ENCODE data around the gene BTRC. TPM values are rescaled to one million over a fixed set of nuclear protein-coding genes. Genes with fewer than 3 reads are reported as not detected.

The BTRC gene
- total RNA-seq, 1 donor from 2014 or later, result 31.0 TPM

DNA sequence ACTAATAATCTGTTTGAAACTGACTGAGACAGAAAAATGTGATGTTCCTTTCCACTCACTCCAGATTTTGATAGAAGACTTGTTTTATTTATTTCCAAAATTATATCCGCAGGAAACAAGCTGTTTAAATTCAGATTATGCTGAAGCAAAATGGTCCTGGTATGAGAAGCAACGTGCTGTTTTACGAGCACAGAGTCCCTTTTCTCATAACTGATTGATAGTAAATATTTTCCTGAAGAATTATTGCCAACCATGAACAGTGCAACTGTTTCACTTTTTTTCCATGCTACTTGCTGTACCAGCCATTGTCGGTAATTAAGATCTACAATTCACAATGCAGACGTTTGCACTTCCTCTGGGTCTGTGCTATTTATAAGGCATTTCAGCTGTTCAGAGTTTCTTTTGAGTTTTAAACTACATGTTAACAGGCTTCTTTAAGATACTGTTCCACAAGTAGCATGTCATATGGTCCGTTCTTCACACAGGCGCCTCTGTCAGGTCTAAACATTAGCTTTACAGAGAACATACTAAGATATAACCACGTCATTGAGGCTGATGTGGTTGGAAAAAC lies 130.3 kb downstream of the BTRC start:
- no peak for DNase-seq (ENCODE audit: low spot score)

DNA sequence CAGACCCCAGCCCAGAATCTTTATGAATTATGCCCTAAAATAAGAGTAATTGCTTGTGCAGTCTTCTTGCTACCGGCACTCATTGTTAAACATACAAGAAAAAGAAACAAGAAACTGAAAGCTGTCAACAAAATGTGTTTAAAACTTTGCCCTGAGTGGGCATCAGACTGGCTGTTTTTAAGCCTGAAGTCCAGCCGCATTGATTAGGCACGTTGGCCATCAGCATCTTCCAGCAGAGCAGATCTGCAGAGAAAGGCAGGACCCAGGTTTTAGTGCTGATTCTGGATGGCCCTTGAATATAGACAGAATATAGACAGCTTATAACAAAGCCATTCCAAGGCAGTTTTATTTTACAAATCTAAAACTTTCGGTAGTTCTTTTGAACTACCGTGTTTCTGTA lies 131.2 kb downstream of the BTRC start:
- DNase-seq (ENCODE audit: low spot score), result no peak

DNA sequence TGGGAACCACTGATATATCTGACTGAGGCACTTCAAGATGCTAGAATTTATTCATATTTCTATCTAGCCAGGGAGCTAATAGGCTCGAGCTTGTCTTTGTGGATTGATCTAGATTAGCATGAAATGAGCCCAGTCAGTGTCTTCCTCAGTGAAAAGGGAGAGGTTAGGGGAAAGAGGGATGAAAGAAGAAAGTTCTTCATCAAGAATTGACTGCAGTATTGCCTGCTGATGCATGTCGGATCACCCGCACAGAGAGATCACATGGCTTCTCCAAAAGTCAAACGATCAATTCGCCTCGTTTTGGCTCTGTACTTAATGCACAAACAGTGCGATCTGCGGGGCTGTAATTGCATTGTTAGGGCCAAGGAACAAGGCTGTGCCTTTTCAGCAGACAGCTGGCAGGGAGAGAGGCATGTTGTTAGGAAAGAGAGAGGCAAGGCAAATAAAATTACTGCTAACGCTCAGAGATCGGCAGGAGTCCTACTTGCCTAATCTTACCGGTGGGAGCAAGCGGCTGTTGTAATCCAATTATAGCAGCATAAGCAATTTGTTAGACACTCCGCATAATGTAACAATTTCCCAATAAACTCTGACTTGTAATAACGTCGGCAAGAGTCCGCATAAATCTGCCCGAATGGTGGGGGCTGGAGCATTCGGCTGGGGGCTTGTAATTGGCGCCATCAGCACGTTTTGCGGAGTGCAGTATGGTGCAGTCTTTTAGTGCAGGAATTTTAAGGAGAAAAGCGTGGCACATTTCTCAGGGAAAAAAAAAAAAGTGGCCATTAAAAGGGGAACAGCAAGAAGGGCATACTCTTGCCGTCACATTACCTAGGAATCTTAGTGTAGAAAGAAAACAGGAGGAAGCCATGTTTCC lies 132.0 kb downstream of the BTRC start:
- DNase-seq (ENCODE audit: low spot score), result peak; percentile 17

DNA sequence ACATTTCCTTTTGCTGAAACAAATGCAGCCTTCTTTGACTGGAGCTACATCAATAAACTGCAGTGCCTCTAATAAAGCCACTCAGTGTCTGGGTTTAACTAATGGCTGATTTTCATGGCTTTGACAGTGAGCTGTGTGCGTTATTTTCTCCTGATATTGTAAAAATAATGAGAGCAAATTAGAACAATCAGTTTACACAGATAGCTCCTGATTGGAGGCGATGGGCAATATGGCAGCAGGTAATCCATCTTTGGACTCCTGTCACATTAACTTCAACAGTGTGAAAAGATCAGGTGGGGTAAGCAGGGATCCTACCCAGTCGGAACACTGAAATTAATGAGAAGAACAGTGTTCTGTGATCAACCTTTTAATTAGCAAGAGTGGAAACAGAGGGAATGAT lies 133.4 kb downstream of the BTRC start:
- no peak for DNase-seq (ENCODE audit: low spot score)

DNA sequence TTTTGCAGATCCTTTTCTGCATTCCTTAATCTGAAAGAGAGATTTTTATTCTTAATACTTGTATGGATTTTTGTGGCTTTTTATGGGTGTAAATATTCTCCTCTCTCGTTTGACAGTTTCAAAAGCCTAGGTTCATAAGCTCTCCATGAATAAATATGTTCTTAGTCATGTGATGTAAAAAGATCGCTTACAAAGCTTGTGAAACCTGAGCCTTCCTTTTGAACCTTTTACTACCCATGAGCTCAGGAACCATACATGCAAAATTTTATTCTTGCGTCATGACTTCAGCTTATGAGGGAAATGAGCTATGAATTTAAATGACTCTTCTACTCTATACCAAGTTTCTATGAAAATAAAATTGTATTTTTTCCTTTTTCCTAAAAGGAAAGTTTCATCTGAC lies 135.4 kb downstream of the BTRC start:
- DNase-seq (ENCODE audit: low spot score), result no peak

DNA sequence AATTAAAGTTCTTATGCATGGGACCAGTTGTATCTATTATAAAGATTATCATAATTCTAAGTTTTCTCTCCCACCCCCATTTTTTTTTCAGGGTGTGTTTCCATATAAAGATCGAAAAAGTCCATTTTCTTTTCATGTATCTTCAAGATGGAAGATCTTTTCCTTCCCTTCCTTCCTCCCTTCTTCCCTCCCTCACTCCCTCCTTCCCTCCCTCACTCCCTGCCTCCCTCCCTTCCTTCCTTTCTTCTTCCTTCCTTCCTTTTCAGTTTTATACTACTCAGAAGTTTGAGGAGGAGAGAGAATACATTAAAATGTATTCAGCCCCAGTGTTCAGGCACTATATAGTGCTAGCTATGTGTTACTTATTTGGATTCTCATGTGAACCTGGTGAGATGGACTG lies 136.1 kb downstream of the BTRC start:
- DNase-seq (ENCODE audit: low spot score), result no peak

DNA sequence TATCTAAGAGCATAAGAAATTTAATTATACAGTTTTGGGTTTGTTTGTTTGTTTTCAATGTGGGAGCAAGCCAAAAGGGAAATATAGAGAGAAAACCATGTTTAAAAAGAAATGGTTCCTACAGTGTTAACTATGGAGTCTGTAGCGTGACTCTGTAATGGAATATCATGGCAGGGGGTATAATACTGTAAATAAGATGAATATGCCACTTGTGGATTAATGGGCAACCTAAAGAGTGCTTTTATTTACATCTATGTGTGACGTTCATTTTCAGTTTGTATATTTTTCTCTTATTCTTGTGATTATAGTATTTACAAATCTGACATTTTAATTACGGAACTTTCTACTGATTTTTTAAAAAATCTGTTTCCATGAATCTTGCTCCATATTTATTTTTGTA lies 138.2 kb downstream of the BTRC start:
- DNase-seq (ENCODE audit: low spot score), result no peak

DNA sequence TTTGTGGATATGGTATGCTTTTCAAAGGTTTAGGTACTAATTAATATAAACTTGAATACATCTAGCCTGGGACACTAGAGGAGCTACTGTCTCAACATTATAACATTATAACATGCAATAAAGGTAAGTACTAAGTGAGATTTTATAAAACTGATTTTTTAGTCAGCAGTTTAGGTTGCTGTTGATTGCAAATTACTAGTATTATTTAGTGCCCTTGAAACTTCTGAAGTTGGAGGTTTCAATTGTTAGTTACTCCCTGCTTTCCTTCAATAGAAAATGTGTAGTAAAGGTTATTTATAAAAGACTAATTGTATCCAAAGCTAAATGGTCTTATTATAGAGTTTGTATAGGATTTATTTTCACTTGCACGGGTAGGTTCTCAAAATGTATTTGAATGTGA lies 138.8 kb downstream of the BTRC start:
- DNase-seq (ENCODE audit: low spot score), result no peak

DNA sequence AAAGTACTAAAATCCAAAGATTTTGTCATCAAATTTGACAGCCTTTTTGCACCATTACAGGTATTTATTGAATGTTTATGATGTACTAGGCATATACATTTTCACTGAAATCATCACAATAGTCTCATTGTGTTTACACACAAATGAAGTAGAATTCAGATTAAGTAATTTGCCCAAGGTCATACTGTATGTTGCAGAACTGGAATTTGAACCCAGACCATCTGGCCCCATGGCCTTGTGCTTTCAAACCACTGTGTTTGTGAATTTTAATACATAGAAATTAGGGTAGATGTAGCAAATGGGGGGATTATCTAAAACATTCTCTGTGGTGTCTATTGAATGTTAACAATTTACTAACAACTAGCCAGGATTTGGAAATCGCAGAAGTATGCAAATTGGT lies 139.3 kb downstream of the BTRC start:
- DNase-seq (ENCODE audit: low spot score), result no peak

DNA sequence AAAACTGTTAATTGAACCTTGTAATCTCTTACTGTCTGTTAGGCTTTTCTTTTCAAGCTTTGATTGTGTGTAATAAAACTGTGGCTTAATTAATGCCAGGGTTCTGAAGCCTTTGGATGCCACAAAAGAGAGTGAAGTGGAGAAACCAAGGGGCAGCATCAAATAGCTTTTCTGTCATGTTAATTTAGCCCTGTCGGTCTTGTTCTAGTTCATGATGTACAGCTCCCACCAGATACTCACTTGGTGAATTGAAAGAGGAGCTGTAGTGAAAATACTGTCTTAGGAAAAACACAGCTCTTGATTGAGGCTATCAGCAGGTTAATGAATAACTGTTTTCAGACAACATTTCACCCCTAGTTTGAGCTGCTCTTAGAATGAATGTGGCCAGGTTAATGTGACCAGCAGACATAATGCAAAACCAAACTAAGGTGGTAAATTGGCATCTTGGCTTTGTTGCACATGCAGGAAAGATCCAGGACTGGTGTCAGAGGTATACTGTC lies 139.9 kb downstream of the BTRC start:
- no peak for DNase-seq (ENCODE audit: low spot score)

DNA sequence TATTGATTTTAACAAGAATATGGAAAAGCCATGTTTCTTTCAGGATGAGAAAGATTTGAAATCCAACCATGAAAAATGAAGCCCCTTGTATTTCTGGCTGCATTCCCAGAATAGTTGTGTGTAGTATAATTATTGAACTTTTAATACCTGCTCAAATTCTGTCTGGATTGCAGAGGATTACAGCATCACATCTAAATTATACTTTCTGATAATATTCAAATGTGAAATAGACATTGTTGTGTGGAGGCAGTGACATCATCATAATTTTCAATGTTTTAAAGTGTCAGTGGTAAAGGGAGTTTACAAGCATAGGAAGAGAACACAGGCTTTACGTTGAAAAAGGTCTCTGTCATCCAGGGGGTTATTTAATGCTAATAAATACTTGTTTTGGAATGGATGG lies 140.7 kb downstream of the BTRC start:
- DNase-seq (ENCODE audit: low spot score), result no peak

DNA sequence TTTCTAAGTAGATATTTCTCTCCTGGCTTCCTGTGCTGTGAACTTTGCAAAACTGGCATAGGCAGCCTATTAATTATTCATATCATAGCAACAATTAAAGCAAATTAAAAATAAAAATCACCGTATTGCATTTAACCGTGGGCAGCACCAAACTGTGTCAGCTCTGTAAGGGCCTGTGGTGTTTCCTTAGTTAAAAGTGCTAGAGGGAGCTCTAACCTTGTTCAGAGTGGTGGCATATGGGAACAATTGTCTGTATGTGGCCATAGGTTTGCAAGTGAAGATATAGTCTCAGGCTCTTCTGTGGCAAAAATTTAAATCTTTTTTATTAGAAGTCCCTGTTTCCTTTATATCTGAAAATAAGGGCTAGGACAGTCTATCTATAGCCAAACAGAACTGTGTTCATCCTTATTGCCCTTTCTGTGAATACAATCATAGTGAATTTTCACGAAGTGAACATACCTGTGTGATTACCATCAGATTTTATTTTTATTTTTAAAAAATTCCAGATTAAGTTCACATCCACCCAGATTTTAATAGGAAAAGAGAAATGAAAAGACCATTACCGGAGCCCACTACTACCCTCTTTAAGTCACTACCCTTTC lies 141.5 kb downstream of the BTRC start:
- DNase-seq (ENCODE audit: low spot score), result no peak

DNA sequence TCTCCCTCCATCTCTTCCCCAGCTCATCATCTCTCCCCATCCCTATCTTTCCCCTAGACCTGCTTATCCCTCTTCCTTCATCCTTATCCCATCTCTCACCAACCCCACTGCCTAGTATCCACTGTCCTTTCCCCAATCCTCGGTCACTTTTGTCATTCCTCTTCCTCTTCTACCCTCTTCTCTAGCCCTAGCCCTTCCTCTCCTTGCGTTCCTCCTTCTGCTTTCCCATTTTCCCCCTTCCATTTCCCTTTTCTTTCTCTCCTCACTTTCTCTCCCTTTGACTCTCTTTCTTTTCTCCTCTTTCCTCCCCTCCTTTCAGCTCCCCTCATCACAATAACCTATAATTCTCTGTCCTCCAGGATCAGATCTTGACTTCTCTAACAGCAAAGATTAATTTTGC lies 150.5 kb downstream of the BTRC start:
- DNase-seq (ENCODE audit: low spot score), result no peak

DNA sequence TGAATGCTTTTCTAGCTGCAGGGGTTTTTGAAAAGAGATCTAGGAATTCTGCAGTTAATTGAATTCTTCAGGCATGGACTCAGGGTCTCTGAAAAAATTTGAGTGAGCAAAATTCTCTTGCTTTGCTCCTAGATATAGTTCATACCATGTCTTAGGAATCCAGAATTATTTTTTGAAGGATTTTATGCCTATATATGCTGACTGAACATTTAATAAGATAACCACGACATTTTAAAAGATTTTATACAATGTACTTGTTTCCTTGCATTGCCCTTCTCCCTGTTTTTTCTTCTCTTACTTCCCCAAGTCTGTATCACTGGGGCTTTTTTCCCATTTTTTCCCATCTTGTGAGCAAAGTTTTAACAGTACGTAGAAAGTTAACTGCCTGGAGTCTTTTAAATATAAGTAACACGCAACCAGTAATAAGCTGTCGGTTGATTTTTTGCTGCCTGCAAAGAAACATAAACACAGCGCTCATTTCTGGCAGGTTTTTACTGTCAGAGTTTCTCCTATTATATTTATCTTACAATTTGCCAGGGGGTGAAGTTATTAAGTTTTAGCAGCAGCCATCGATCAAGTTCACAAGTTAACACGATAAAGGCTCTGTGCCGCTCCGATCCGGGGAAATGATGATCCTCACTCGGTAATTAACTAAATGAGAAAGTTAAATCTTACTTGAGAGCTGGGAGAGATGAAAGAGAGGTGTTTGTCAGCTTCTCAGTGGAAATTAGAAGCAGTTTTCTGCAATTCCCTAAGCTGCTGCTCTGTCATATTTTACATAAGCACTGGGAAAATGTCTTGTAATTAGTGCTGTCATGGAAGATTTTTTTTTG lies 153.1 kb downstream of the BTRC start:
- DNase-seq (ENCODE audit: low spot score), result no peak

DNA sequence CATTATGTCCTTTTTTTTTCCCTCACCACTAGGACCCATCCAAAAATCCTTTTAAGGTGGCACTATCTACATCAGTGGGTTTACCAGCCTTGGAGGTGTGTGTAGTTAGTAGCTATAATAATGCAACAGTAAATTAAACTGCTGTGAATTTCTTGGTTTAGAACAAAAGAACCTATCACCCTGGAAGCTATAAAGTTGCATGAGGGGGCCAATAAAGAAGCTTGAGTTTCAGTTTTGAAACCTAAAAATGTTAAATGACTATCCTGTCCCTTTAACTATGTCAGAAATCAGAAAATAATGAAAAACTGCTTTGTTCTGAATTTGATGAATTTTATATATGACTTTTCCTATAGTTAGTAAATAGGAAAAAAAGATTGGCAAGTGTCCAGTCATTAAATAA lies 153.9 kb downstream of the BTRC start:
- DNase-seq (ENCODE audit: low spot score), result no peak

DNA sequence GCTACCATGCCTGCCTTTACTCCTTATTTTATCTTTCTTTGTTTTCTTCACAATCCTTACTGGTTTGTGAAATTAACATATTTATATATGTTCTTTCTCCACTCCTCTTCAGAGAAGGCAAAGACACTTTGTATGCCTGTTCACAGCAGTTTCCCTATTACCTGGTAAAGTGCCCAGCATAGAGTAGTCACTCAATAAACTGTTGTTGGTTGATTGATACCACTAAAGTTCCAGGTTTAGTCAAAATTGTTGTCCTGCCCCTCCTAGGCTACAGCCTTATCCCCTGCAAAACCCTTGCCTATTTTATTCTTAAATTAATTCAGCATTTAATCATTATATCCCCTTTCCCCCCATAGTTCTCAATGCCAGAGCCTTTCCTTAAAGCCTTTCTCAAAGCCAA lies 158.0 kb downstream of the BTRC start:
- no peak for DNase-seq (ENCODE audit: low spot score)

DNA sequence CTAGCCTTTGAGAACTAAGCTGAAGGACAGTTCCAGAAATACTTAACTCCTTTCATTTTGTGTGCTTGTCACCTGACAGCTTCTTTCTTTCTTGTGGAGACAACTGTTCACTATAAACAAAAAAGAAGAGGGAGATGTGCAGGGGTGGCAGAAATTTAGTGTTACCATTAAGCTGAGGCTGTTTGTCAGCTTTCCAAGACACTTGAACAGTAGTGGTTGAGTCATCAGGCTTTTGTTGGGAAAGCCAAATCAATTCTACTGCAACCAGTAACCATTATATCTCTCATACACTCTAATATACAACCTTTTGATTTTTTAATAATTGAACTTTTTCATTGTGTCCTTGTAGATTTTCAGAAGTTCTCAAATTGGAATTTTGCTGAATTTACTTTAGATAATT lies 158.8 kb downstream of the BTRC start:
- DNase-seq (ENCODE audit: low spot score), result no peak

DNA sequence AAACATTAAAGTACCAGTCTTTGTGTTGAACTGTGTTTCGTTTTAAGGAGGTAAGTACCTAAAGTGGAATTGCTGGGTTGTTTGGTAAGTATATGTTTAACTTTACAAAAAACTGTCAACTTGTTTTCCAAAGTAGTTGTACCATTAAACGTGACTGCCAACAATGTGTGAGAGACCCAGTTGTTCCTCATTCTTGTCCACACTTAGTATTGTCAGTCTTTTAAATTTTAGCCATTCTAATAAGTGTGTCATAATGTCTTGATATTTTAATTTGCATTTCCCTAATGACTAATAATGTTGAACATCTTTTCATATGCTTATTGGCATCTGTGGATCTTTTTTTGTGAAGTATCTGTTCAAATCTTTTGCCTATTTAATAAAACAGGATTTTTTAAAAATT lies 159.8 kb downstream of the BTRC start:
- DNase-seq (ENCODE audit: low spot score), result no peak

DNA sequence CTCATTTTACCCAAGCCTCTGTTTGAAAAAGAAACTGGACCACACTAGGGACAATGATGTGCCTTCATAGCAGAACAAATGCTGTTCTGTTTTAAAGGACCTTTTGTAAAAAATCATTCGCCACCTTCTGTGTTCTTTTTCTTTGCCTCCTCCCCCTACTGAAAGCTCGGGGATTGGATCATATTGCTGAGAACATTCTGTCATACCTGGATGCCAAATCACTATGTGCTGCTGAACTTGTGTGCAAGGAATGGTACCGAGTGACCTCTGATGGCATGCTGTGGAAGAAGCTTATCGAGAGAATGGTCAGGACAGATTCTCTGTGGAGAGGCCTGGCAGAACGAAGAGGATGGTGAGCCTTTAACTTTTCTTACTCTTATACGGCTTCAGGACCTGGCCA lies 171.9 kb downstream of the BTRC start:
- no peak for DNase-seq (ENCODE audit: low spot score)

DNA sequence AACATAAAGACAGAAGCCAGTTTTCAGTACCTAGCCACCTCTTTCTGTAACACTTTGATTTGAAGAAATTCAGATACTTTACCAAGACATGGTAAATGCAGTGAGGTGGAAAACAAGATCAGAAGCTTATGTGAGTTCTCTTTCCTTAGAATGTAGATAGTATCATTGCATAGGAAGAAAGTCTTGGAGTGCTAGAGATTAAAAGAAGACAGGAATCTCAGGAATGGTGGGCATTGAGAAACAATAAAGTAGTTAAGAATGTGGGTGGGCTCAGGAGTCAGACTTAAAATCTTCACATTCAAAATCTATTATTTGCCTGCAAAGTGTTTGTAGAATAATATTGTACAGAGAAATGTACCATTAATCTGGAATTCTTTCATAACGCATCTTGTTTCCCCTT lies 175.2 kb downstream of the BTRC start:
- no peak for DNase-seq (ENCODE audit: low spot score)

DNA sequence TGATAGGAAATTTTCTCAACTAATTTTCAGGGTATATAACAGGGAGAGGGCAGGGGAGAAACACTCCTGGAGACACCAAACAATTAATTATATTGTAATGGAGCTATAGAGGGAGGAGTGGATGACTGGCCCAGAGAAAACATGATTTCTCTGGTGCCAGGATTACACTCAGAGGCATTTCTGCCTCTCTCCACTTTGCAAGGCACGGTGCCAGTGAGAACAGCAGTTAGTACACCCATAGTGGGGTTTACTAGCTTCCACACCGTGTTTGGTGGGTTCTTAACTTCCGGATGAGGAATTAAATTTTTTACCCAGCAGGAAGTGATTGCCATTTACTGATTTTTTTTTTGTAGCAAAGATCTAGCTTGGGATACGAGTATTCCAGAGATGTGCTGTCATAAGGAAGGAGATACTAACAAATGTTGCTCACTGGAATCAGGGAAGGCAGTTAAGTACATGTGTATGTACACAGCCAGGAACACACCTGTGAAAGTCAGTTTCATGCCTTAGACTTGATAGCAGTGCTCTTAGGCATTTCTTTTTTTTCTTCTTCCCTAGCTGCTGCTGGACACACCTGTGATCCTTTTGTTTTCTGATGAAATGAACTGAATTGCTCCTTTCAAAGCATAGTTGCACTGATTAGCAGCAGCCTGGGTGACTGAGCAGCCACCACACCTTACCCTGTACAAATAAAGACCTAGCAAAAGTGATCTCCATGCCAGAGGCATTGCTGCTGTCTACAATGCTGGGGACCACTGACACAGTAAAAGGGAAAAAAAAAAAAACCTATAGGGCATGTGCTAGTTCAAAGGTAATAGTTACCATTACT lies 176.0 kb downstream of the BTRC start:
- no peak for DNase-seq (ENCODE audit: low spot score)

Measured in mucosa of gallbladder (tissue), 1 donor.